ACC112 (cell line): ENCODE measurements around the gene ARHGAP15.

Source experiments
- H2AFZ ChIP-seq: fragments of 200-600 bp; sonication (generic); one replicate; pipeline ENCODE4 v1.6.0; 2017; ENCODE audit warnings: antibody characterized with exemption, low read length; ENCODE audit not compliant: unreplicated experiment
- H3K27ac ChIP-seq: fragments of 200-600 bp; sonication (generic); 2 replicates; pipeline ENCODE4 v1.5.1; 2014; ENCODE audit warnings: low read depth, mild to moderate bottlenecking, antibody characterized with exemption, low read length, moderate library complexity
- H3K27me3 ChIP-seq: fragments of 200-600 bp; sonication (generic); 2 replicates; pipeline ENCODE4 v1.6.1; 2014; ENCODE audit warnings: mild to moderate bottlenecking, antibody characterized with exemption, low read length, moderate library complexity, mixed read lengths; ENCODE audit not compliant: insufficient read depth
- H3K36me3 ChIP-seq: fragments of 200-600 bp; sonication (generic); 2 replicates; pipeline ENCODE4 v1.6.1; 2016; ENCODE audit warnings: mild to moderate bottlenecking, antibody characterized with exemption, low read length, moderate library complexity, mixed read lengths; ENCODE audit not compliant: insufficient read depth
- H3K4me1 ChIP-seq: fragments of 200-600 bp; sonication (generic); one replicate; pipeline ENCODE4 v1.6.1; 2016; ENCODE audit warnings: low read length, mixed read lengths; ENCODE audit not compliant: insufficient read depth, unreplicated experiment, control insufficient read depth
- H3K4me3 ChIP-seq: fragments of 200-600 bp; sonication (generic); 2 replicates; pipeline ENCODE4 v1.5.1; 2014; ENCODE audit warnings: mild to moderate bottlenecking, low read depth, low read length
- H3K79me2 ChIP-seq: fragments of 200-600 bp; sonication (generic); one replicate; pipeline ENCODE4 v1.6.0; 2016; ENCODE audit warnings: low read length; ENCODE audit not compliant: control insufficient read depth, unreplicated experiment, insufficient read depth

The ARHGAP15 gene

DNA sequence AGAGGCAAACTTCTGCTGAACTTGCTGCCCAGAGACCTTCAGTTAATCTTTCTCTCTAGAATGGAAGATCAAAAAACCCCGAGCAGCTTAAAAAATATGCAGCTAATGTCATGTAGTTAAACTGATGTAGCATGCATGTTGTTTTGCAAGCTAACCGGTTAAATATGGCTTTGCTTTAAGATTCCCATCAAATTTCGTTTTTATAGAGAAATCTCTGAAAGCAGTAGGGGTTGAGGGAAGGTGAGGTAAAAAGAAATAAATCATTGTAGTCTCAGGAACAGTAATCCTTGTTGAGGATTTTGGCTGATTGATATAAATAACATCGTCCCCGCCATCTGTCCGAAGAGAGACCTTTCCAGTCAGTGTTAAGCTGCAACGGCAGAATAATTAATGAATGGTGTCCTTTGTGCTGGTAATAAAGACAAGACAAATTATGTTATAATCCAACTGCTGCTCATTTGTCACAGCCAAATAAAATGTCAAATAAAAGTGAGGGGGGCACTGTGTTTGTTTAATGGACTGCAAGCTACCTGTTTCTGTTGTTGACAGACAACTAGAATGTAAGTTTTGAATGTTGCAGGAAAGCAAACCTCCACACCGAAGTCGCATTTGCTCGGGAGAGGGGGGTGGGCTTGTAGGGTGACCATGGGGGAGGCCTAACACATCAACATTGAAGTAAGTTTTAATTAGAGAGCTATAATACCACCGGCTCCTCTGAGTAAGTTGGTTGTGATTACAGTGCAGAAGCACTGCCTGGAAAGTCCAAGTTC, 555.5 kb downstream of the ARHGAP15 start:
- H3K79me2 ChIP-seq = no peaks in the 10 kb centered on the region
- no peak overlapping the region for H2AFZ ChIP-seq
- H3K27me3 ChIP-seq = no peaks in the 10 kb centered on the region
- H3K27ac ChIP-seq = no peak overlapping the region
- H3K4me1 ChIP-seq = no peaks in the 10 kb centered on the region
- H3K4me3 ChIP-seq = no peak overlapping the region
- H3K36me3 ChIP-seq = no peaks in the 10 kb centered on the region

DNA sequence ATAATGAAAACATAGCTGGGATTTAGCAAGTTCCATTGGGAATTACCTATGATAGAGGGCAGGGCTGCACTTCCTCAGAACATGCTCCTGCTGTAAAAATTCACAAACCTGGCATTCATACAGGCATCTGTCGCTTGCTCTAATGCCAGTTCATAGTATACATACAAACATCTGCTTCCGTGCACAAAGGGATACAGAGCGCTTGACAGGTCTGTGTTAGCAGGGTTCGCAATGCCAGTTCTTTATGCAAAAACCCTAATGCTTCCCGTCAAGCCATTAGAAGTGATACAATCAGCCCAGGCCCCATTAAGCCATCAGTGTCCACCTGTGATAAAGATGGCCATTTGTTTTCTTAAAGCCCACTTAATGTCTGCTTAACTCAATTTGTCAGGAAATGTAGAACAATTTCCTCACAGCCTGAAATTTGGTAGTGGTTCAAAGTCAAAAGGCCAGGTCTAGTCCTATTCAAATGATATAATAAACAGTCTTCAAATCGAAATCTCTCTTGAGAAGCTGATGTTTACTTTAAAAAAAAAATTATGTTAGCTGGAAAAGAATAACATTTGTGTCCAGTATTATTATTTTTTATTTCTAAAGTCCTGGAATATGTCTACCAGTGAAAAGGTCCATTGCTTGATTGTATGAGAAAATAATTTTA, 556.3 kb downstream of the ARHGAP15 start:
- no peak overlapping the region for H3K4me3 ChIP-seq
- H3K27me3 ChIP-seq = no peaks in the 10 kb centered on the region
- no peak overlapping the region for H2AFZ ChIP-seq
- H3K4me1 ChIP-seq = no peaks in the 10 kb centered on the region
- H3K27ac ChIP-seq = no peak overlapping the region
- no peaks in the 10 kb centered on the region for H3K36me3 ChIP-seq
- no peaks in the 10 kb centered on the region for H3K79me2 ChIP-seq

DNA sequence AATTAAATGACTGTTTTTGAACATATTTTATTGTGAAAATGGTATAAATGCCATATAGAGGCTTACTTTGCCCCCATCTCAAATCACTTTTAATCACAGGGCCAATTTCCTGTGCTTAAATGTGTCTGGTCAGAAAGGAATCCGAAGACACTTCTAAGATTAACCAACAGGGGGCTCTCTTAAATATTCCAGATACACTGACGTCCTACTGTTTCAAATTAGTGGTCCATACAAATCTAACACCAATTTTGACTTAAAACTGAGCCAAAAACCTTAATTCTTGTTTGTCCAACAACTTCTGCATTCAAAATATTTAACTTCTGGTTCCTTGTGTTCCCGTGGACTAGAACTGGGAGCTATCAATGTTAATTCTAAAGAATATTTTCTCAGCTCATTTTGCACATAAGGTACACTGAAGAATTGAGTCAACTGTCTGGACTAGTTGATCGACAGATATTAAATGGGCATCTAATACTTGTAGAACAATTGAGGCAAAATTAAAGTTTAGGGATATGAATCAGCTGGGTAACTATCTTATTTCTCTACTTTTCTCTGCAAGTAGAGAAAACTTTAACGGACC, 557.5 kb downstream of the ARHGAP15 start:
- Histone ChIP-seq H3K36me3 (no peaks in the 10 kb centered on the region), H3K27me3 (no peaks in the 10 kb centered on the region), H3K4me3 (no peak overlapping the region), H3K4me1 (no peaks in the 10 kb centered on the region), H2AFZ (peak overlapping the region; percentile 84), H3K27ac (no peak overlapping the region), H3K79me2 (no peaks in the 10 kb centered on the region)

DNA sequence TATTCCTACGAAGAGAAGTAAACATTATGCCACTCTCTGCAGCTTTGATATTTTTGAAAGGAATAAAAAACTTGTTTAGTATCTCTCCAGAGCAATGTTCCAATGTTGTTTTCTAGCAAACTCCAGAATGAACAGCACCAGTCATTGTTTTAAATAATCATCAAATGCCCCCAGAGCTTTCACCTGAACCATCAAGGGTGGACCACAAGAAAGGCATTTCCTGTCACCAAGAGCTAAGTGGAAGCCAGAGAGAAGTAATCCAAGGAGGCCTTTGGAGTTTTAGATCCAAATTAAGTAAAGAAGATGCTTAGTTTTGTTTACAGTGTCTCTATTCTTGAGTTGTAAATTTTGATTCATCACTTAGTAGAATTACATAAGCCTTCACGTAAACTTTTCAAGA, 559.0 kb downstream of the ARHGAP15 start:
- no peaks in the 10 kb centered on the region for H3K36me3 ChIP-seq
- H3K4me1 ChIP-seq = no peaks in the 10 kb centered on the region
- 0 out of 2 replicates have a peak, but pooled peaks cover 2% of the 10 kb centered on the region for H3K27me3 ChIP-seq
- H3K79me2 ChIP-seq = no peaks in the 10 kb centered on the region
- no peak overlapping the region for H3K27ac ChIP-seq
- no peak overlapping the region for H2AFZ ChIP-seq
- no peak overlapping the region for H3K4me3 ChIP-seq

DNA sequence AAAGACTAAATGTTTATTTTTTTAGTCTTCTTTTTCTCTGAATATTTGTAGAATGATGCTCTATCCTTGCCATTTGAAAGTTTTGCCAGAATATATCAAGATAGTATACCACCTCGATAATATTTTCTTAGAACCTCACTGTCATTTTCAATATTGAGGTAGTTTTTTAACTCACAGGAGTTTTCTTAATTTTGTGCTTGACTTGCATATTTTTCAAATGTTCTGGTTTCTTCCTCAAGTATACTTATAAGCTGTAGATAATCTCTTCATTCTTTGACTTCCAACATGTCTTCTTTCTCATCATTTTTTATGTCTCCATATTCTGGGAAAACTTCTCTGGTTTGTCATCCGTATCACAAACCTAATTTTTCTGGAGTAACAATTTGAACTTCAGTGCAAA, 559.6 kb downstream of the ARHGAP15 start:
- H3K27me3 ChIP-seq = 0 out of 2 replicates have a peak, but pooled peaks cover 7% of the 10 kb centered on the region
- H3K27ac ChIP-seq = no peak overlapping the region
- H3K36me3 ChIP-seq = no peaks in the 10 kb centered on the region
- H2AFZ ChIP-seq = no peak overlapping the region
- H3K4me1 ChIP-seq = no peaks in the 10 kb centered on the region
- no peaks in the 10 kb centered on the region for H3K79me2 ChIP-seq
- no peak overlapping the region for H3K4me3 ChIP-seq

DNA sequence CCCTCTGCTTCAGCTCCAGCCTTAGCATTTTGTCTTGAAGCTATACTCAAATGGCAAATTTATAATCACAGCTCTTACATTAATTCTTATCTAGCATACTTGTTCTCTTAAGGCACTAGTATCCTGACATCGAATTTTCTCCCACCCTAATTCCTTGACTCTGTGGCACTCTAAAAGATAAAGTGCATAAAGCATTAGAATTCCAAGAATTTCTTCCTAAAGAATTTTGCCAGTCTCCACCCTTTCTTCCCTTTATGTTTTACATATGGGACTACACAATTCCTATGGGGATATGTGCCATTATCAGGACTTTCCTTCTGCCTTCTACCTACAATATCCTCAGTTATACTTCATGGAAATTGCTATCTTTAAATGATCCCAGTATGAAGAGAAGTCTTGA, 560.3 kb downstream of the ARHGAP15 start:
- Histone ChIP-seq H3K4me3 (no peak overlapping the region), H3K36me3 (no peaks in the 10 kb centered on the region), H3K4me1 (no peaks in the 10 kb centered on the region), H3K79me2 (no peaks in the 10 kb centered on the region), H2AFZ (no peak overlapping the region), H3K27me3 (0 out of 2 replicates have a peak, but pooled peaks cover 7% of the 10 kb centered on the region), H3K27ac (no peak overlapping the region)

DNA sequence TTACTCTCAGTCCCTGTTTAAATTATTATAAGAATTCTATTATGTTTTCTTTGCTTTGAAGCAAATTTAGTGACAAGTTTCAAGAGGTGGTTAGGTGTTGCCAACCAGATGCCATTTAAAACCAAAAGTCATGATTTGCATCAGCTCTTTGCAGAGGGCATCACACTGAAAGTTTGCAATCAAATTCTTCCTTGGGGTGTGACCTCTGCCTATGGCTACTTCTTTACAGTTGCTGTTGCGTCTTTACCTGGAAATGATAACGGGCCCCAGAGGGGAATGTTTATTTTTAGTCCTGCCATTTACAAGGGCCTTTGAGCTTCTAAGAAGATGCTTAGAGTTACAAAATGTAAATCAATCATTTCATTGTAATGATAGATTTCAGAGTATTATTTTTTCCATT, 561.0 kb downstream of the ARHGAP15 start:
- 0 out of 2 replicates have a peak, but pooled peaks cover 7% of the 10 kb centered on the region for H3K27me3 ChIP-seq
- no peaks in the 10 kb centered on the region for H3K36me3 ChIP-seq
- H2AFZ ChIP-seq = no peak overlapping the region
- no peak overlapping the region for H3K27ac ChIP-seq
- H3K4me1 ChIP-seq = no peaks in the 10 kb centered on the region
- no peak overlapping the region for H3K4me3 ChIP-seq
- no peaks in the 10 kb centered on the region for H3K79me2 ChIP-seq

DNA sequence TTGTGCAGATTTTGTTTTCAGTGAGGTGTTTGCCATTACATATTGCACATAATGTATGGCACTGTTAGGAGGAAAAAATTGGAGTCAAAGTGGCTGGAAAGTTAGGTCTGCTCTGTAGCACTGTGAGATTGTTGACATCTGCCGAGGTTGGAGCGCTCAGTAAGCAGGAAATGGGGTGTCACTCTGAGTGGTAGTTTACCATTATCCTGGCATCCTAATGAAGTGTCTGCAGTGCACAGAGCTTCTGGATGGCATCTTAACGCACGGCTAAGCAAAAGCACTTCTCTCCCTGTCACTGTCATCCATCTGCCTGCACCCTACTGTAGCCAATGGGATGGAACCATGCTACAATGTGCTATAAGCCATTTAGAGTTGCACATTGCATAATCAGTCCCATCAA, 561.9 kb downstream of the ARHGAP15 start:
- H3K36me3 ChIP-seq = no peaks in the 10 kb centered on the region
- no peaks in the 10 kb centered on the region for H3K4me1 ChIP-seq
- 0 out of 2 replicates have a peak, but pooled peaks cover 7% of the 10 kb centered on the region for H3K27me3 ChIP-seq
- H3K4me3 ChIP-seq = no peak overlapping the region
- H2AFZ ChIP-seq = no peak overlapping the region
- no peaks in the 10 kb centered on the region for H3K79me2 ChIP-seq
- no peak overlapping the region for H3K27ac ChIP-seq

DNA sequence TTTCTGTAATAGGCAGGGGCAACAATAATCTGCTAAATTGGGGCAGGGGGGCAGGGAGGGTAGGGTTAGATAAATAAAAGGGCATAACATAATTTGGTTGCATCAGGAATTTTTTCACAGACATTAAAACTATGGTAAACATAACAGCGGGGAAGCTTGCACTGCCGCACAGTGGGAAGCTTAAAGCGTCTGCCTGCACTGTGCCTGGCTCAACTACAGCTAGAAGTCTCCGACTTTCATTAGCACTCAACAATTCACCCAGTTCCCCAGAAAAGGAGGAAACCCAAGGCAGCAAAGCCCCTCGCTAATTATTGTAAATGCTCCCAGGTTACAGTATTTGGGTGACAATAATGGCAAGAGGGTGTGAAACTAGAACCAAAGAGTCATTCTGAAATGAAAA, 562.9 kb downstream of the ARHGAP15 start:
- H3K79me2 ChIP-seq = no peaks in the 10 kb centered on the region
- no peaks in the 10 kb centered on the region for H3K4me1 ChIP-seq
- no peak overlapping the region for H3K4me3 ChIP-seq
- H3K27ac ChIP-seq = no peak overlapping the region
- H3K36me3 ChIP-seq = no peaks in the 10 kb centered on the region
- H3K27me3 ChIP-seq = 0 out of 2 replicates have a peak, but pooled peaks cover 7% of the 10 kb centered on the region
- no peak overlapping the region for H2AFZ ChIP-seq

DNA sequence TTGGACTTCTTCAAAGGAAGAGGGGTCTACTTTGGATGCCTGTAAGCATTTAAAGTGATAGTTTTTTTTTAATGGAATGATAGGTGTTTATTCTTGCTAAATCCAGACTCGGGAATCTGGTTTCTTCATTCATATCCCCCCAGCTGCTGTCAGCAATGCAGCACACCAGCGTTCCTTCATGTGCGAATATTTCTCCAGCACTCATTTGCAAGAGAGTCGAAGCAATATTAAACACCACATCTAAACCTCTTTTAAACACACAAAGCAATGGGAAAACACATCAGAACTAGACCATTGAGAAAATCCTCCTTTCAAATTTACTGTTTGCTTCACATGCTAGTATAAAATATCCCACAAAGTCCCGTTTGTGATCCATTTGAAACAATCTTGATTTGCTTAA, 563.7 kb downstream of the ARHGAP15 start:
- Histone ChIP-seq H3K36me3 (no peaks in the 10 kb centered on the region), H2AFZ (no peak overlapping the region), H3K4me3 (no peak overlapping the region), H3K4me1 (no peaks in the 10 kb centered on the region), H3K79me2 (no peaks in the 10 kb centered on the region), H3K27ac (no peak overlapping the region), H3K27me3 (0 out of 2 replicates have a peak, but pooled peaks cover 7% of the 10 kb centered on the region)
